ENCODE results near the gene PRKX. TPM values are rescaled to one million over a fixed set of nuclear protein-coding genes. Genes with fewer than 3 reads are reported as not detected.
A peak's percentile ranks its signal among the peaks of the same experiment; 100 is the strongest.
"Not testable (repeated sequence)": the region's sequence is repeated elsewhere in the genome, so short reads cannot be mapped to it uniquely, and the experiment has no call there.

Gene PRKX
- total and polyA plus RNA-seq, 9 donors, result 7.3 to 13.2 (median 8.0) TPM

GRCh38 chrX:3663576-3664250, 49.7 kb downstream of the PRKX start:
- not testable (repeated sequence) for H3K4me3 ChIP-seq (ENCODE audit: low read length); H3K9me3 ChIP-seq (replicated peaks; ENCODE audit: control insufficient read depth, low read depth, low read length); H3K27me3 ChIP-seq (ENCODE audit: control insufficient read depth, insufficient read depth, low read length); H3K27ac ChIP-seq (ENCODE audit: low read length); H3K4me1 ChIP-seq (ENCODE audit: control insufficient read depth, insufficient read depth, low read length); H3K36me3 ChIP-seq (ENCODE audit: control insufficient read depth, insufficient read depth, low read length)
- 81% methylated on average over 4 of the region's 9 CpGs for WGBS (ENCODE audit: insufficient coverage)
- peak; percentile 43 for DNase-seq

GRCh38 chrX:3659761-3660160, 53.7 kb downstream of the PRKX start:
- no peak for DNase-seq
- WGBS (ENCODE audit: insufficient coverage), result 85% methylated on average over 6 of the region's 10 CpGs
- H3K9me3 ChIP-seq (replicated peaks; ENCODE audit: control insufficient read depth, low read depth, low read length), result no peaks in the 10 kb centered on the region
- no peak overlapping the region for H3K27ac ChIP-seq (ENCODE audit: low read length)
- H3K27me3 ChIP-seq (ENCODE audit: control insufficient read depth, insufficient read depth, low read length), result peaks cover 2% of the 10 kb centered on the region
- H3K4me3 ChIP-seq (ENCODE audit: low read length), result no peak overlapping the region
- no peaks in the 10 kb centered on the region for H3K4me1 ChIP-seq (ENCODE audit: control insufficient read depth, insufficient read depth, low read length)
- H3K36me3 ChIP-seq (ENCODE audit: control insufficient read depth, insufficient read depth, low read length), result peaks cover 2% of the 10 kb centered on the region

- peaks cover 2% of the 10 kb centered on the region for H3K27me3 ChIP-seq (ENCODE audit: control insufficient read depth, insufficient read depth, low read length)
- WGBS (ENCODE audit: insufficient coverage), result 95% methylated on average over 19 of the region's 19 CpGs
- no peak for DNase-seq
- no peaks in the 10 kb centered on the region for H3K9me3 ChIP-seq (replicated peaks; ENCODE audit: control insufficient read depth, low read depth, low read length)
- no peaks in the 10 kb centered on the region for H3K4me1 ChIP-seq (ENCODE audit: control insufficient read depth, insufficient read depth, low read length)
- H3K27ac ChIP-seq (ENCODE audit: low read length), result no peak overlapping the region
- H3K36me3 ChIP-seq (ENCODE audit: control insufficient read depth, insufficient read depth, low read length), result peaks cover 7% of the 10 kb centered on the region
- no peak overlapping the region for H3K4me3 ChIP-seq (ENCODE audit: low read length)
These were observed 58.3 kb downstream of the PRKX start for GRCh38 chrX:3655181-3655580.

GRCh38 chrX:3653111-3653510, 60.3 kb downstream of the PRKX start:
- H3K27me3 ChIP-seq (ENCODE audit: control insufficient read depth, insufficient read depth, low read length), result no peaks in the 10 kb centered on the region
- H3K9me3 ChIP-seq (replicated peaks; ENCODE audit: control insufficient read depth, low read depth, low read length), result no peaks in the 10 kb centered on the region
- peaks cover 7% of the 10 kb centered on the region for H3K36me3 ChIP-seq (ENCODE audit: control insufficient read depth, insufficient read depth, low read length)
- WGBS (ENCODE audit: insufficient coverage), result 94% methylated on average over 6 of the region's 13 CpGs
- no peak overlapping the region for H3K4me3 ChIP-seq (ENCODE audit: low read length)
- no peaks in the 10 kb centered on the region for H3K4me1 ChIP-seq (ENCODE audit: control insufficient read depth, insufficient read depth, low read length)
- no peak overlapping the region for H3K27ac ChIP-seq (ENCODE audit: low read length)
- no peak for DNase-seq

- Histone ChIP-seq H3K27me3 (ENCODE audit: control insufficient read depth, insufficient read depth, low read length) (peaks cover 3% of the 10 kb centered on the region), H3K4me3 (ENCODE audit: low read length) (no peak overlapping the region), H3K27ac (ENCODE audit: low read length) (no peak overlapping the region), H3K36me3 (ENCODE audit: control insufficient read depth, insufficient read depth, low read length) (peaks cover 7% of the 10 kb centered on the region), H3K4me1 (ENCODE audit: control insufficient read depth, insufficient read depth, low read length) (no peaks in the 10 kb centered on the region), H3K9me3 (replicated peaks; ENCODE audit: control insufficient read depth, low read depth, low read length) (no peaks in the 10 kb centered on the region)
- WGBS (ENCODE audit: insufficient coverage), result no CpG with 5 or more reads among the region's 3 CpGs
- peak; percentile 45 for DNase-seq
These were observed 62.2 kb downstream of the PRKX start for GRCh38 chrX:3651277-3651676.

- Histone ChIP-seq H3K4me3 (ENCODE audit: low read length) (no peak overlapping the region), H3K27me3 (ENCODE audit: control insufficient read depth, insufficient read depth, low read length) (peaks cover 3% of the 10 kb centered on the region), H3K27ac (ENCODE audit: low read length) (no peak overlapping the region), H3K9me3 (replicated peaks; ENCODE audit: control insufficient read depth, low read depth, low read length) (peaks cover 5% of the 10 kb centered on the region), H3K4me1 (ENCODE audit: control insufficient read depth, insufficient read depth, low read length) (no peaks in the 10 kb centered on the region), H3K36me3 (ENCODE audit: control insufficient read depth, insufficient read depth, low read length) (peaks cover 9% of the 10 kb centered on the region)
- no CpG with 5 or more reads among the region's 2 CpGs for WGBS (ENCODE audit: insufficient coverage)
- DNase-seq, result no peak
These were observed 65.4 kb downstream of the PRKX start for GRCh38 chrX:3648084-3648483.

- H3K4me3 ChIP-seq (ENCODE audit: low read length); H3K4me1 ChIP-seq (ENCODE audit: control insufficient read depth, insufficient read depth, low read length); H3K36me3 ChIP-seq (ENCODE audit: control insufficient read depth, insufficient read depth, low read length); H3K27ac ChIP-seq (ENCODE audit: low read length); H3K27me3 ChIP-seq (ENCODE audit: control insufficient read depth, insufficient read depth, low read length); DNase-seq; H3K9me3 ChIP-seq (replicated peaks; ENCODE audit: control insufficient read depth, low read depth, low read length): not testable (repeated sequence)
- 46% methylated on average over 14 of the region's 23 CpGs for WGBS (ENCODE audit: insufficient coverage)
These were observed 73.4 kb downstream of the PRKX start for GRCh38 chrX:3639858-3640631.

- Histone ChIP-seq H3K9me3 (replicated peaks; ENCODE audit: control insufficient read depth, low read depth, low read length) (peaks cover 5% of the 10 kb centered on the region), H3K27me3 (ENCODE audit: control insufficient read depth, insufficient read depth, low read length) (peaks cover 3% of the 10 kb centered on the region), H3K4me1 (ENCODE audit: control insufficient read depth, insufficient read depth, low read length) (no peaks in the 10 kb centered on the region), H3K27ac (ENCODE audit: low read length) (no peak overlapping the region), H3K36me3 (ENCODE audit: control insufficient read depth, insufficient read depth, low read length) (peaks cover 5% of the 10 kb centered on the region), H3K4me3 (ENCODE audit: low read length) (no peak overlapping the region)
- WGBS (ENCODE audit: insufficient coverage), result 83% methylated on average over 1 of the region's 2 CpGs
- no peak for DNase-seq
These were observed 74.2 kb downstream of the PRKX start for GRCh38 chrX:3639236-3639635.

GRCh38 chrX:3638280-3638873, 75.1 kb downstream of the PRKX start:
- Histone ChIP-seq H3K27me3 (ENCODE audit: control insufficient read depth, insufficient read depth, low read length) (peaks cover 3% of the 10 kb centered on the region), H3K36me3 (ENCODE audit: control insufficient read depth, insufficient read depth, low read length) (peaks cover 4% of the 10 kb centered on the region), H3K27ac (ENCODE audit: low read length) (no peak overlapping the region), H3K4me3 (ENCODE audit: low read length) (no peak overlapping the region), H3K4me1 (ENCODE audit: control insufficient read depth, insufficient read depth, low read length) (no peaks in the 10 kb centered on the region), H3K9me3 (replicated peaks; ENCODE audit: control insufficient read depth, low read depth, low read length) (no peaks in the 10 kb centered on the region)
- no CpG with 5 or more reads among the region's 6 CpGs for WGBS (ENCODE audit: insufficient coverage)
- DNase-seq, result peak; percentile 70

- 97% methylated on average over 4 of the region's 4 CpGs for WGBS (ENCODE audit: insufficient coverage)
These were observed 76.6 kb downstream of the PRKX start for GRCh38 chrX:3636803-3637202.

More at GRCh38 chrX:3636803-3637202, 76.6 kb downstream of the PRKX start:
- peaks cover under 1% of the 10 kb centered on the region for H3K9me3 ChIP-seq (replicated peaks; ENCODE audit: control insufficient read depth, low read depth, low read length)
- H3K4me3 ChIP-seq (ENCODE audit: low read length), result no peak overlapping the region
- H3K4me1 ChIP-seq (ENCODE audit: control insufficient read depth, insufficient read depth, low read length), result no peaks in the 10 kb centered on the region
- no peak overlapping the region for H3K27ac ChIP-seq (ENCODE audit: low read length)
- peaks cover 3% of the 10 kb centered on the region for H3K36me3 ChIP-seq (ENCODE audit: control insufficient read depth, insufficient read depth, low read length)
- DNase-seq, result no peak
- H3K27me3 ChIP-seq (ENCODE audit: control insufficient read depth, insufficient read depth, low read length), result peaks cover 3% of the 10 kb centered on the region
